ENCODE measurements around the gene CSRNP3.

The CSRNP3 gene

DNA sequence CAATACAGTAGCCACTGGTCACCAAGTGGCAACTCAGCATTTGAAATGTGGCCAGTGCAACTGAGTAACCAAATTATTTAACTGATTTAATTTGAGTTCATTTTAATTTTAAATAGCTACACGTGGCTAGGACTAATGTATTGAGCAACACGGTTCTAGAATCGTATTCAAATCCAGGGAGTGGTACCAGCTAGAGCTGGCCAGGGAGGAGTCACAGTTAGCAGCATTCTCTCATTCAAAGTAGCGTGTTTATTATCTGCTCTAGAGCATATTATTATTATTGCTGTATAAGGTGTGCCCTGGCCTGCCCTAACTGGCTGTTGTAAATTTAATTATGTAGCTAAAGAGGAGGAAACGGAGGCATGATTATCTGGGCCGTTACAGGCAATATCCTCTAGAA, 231.6 kb downstream of the CSRNP3 start:
- H3K27ac ChIP-seq (ENCODE audit: insufficient read depth, low read length, poor library complexity, severe bottlenecking): no peak overlapping the region

DNA sequence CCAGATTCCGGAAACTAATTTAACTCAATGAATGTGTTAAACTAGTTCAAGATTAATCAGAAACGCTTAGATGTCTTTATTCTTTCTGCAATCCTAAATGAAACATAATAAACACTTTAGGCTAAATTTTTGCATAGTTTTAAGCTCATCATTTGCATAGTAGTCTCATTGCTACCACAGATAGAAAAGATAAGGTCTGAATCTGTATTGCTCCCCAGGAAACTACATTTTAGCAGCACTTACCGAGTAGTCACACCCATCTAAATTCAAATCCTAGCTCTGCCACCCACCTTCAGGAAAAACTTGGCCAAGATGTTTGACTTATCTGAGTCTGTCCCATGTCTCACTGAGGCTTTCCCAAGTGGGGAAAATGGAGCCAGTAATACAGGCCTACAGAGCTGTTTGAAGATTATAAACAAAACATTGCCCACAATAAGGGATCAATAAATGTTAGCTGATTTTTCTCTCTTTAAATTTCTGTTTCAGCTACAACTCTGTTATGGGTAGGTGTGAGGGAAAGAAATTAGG, 237.5 kb downstream of the CSRNP3 start:
- no peak for DNase-seq
- H3K4me1 ChIP-seq (ENCODE audit: control insufficient read depth, insufficient read depth, low read length, poor library complexity, severe bottlenecking): no peaks in the 10 kb centered on the region
- H3K4me3 ChIP-seq (ENCODE audit: insufficient read depth, low read depth, low read length, poor library complexity, severe bottlenecking): no peak overlapping the region
- H3K27ac ChIP-seq (ENCODE audit: insufficient read depth, low read length, poor library complexity, severe bottlenecking): no peak overlapping the region
- no peaks in the 10 kb centered on the region for H3K9me3 ChIP-seq (ENCODE audit: control insufficient read depth, low read length)
- H3K27me3 ChIP-seq (replicated peaks; ENCODE audit: control insufficient read depth, insufficient read depth, low read length, poor library complexity, severe bottlenecking): no peaks in the 10 kb centered on the region
- H3K36me3 ChIP-seq (ENCODE audit: control insufficient read depth, insufficient read depth, low read length): no peaks in the 10 kb centered on the region

More for the DNA sequence above, 231.6 kb downstream of the CSRNP3 start:
- no peaks in the 10 kb centered on the region for H3K9me3 ChIP-seq (ENCODE audit: control insufficient read depth, low read length)
- DNase-seq: no peak
- H3K27me3 ChIP-seq (replicated peaks; ENCODE audit: control insufficient read depth, insufficient read depth, low read length, poor library complexity, severe bottlenecking): no peaks in the 10 kb centered on the region
- H3K4me3 ChIP-seq (ENCODE audit: insufficient read depth, low read depth, low read length, poor library complexity, severe bottlenecking): no peak overlapping the region
- H3K4me1 ChIP-seq (ENCODE audit: control insufficient read depth, insufficient read depth, low read length, poor library complexity, severe bottlenecking): no peaks in the 10 kb centered on the region
- H3K36me3 ChIP-seq (ENCODE audit: control insufficient read depth, insufficient read depth, low read length): no peaks in the 10 kb centered on the region

DNA sequence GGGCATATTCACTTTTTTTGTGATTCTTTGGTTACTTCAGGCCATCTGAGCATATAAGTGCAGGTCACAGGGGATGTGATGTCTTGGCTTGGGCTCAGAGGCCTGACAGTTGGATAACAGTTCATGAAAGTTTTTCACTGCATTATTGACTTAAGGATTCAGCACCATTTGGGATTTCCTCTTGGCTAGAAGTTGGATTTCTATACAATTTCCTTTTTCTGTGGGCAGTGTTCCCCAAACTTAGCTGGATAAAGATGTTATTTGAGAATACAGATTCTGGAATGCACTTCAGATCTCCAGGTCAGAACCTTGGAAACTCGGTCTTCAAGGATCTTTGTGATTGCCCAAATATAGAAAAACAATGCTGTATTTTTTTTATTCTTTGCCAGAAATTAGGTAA, 246.6 kb downstream of the CSRNP3 start:
- H3K4me1 ChIP-seq (ENCODE audit: control insufficient read depth, insufficient read depth, low read length, poor library complexity, severe bottlenecking): no peaks in the 10 kb centered on the region
- H3K9me3 ChIP-seq (ENCODE audit: control insufficient read depth, low read length): no peaks in the 10 kb centered on the region
- no peak overlapping the region for H3K4me3 ChIP-seq (ENCODE audit: insufficient read depth, low read depth, low read length, poor library complexity, severe bottlenecking)
- H3K27ac ChIP-seq (ENCODE audit: insufficient read depth, low read length, poor library complexity, severe bottlenecking): no peak overlapping the region
- no peak for DNase-seq
- H3K36me3 ChIP-seq (ENCODE audit: control insufficient read depth, insufficient read depth, low read length): no peaks in the 10 kb centered on the region
- no peaks in the 10 kb centered on the region for H3K27me3 ChIP-seq (replicated peaks; ENCODE audit: control insufficient read depth, insufficient read depth, low read length, poor library complexity, severe bottlenecking)

DNA sequence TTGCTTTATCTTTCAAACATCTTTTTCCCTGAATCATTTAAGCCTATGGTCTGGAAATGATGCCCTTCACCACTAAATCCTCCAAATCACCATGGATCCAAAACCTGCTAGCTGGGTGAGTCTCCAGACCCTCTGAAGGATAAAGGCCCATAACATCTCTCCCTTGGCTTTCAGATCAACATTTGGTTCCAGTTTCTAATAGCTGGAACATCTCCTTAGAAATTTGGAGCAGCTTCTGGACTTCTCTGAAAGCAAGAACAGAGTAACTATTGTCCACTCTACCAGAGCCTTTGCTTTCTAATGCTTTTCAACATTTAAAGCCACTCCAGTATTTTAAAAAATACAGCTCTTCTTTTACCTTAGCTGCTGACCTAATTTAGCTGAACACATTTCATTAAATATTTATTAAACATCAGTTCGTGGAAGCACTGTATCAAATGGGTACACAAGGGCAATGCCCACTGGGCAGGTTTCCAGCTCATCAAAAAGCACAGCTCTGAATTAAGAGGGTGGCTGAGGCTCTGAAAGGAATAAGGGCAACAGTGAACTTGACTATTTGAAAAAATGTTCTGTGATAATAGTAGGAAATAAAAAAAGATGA, 249.2 kb downstream of the CSRNP3 start:
- DNase-seq: no peak
- Histone ChIP-seq H3K27me3 (replicated peaks; ENCODE audit: control insufficient read depth, insufficient read depth, low read length, poor library complexity, severe bottlenecking) (no peaks in the 10 kb centered on the region), H3K4me1 (ENCODE audit: control insufficient read depth, insufficient read depth, low read length, poor library complexity, severe bottlenecking) (no peaks in the 10 kb centered on the region), H3K36me3 (ENCODE audit: control insufficient read depth, insufficient read depth, low read length) (no peaks in the 10 kb centered on the region), H3K27ac (ENCODE audit: insufficient read depth, low read length, poor library complexity, severe bottlenecking) (no peak overlapping the region), H3K9me3 (ENCODE audit: control insufficient read depth, low read length) (no peaks in the 10 kb centered on the region), H3K4me3 (ENCODE audit: insufficient read depth, low read depth, low read length, poor library complexity, severe bottlenecking) (no peak overlapping the region)

DNA sequence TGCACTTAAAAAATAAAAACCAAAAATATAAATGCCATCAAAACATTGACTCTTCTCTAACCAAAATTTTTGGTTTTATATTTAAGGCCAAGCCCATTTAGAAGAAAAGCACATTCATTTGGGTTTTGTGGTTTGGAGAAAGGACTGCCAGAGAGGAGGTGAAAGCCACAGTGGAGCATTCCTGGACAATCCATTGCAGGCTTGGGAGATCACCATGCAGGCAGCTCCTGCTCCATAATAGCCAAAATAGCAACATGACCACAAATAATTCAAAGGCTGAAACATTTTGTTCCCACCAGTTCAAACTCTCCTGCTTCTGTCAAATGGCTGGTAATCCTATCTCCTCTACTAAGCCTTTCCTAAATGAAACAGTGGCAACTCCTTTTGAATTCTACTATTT, 251.0 kb downstream of the CSRNP3 start:
- H3K9me3 ChIP-seq (ENCODE audit: control insufficient read depth, low read length): no peaks in the 10 kb centered on the region
- H3K27ac ChIP-seq (ENCODE audit: insufficient read depth, low read length, poor library complexity, severe bottlenecking): no peak overlapping the region
- H3K36me3 ChIP-seq (ENCODE audit: control insufficient read depth, insufficient read depth, low read length): no peaks in the 10 kb centered on the region
- no peak overlapping the region for H3K4me3 ChIP-seq (ENCODE audit: insufficient read depth, low read depth, low read length, poor library complexity, severe bottlenecking)
- no peak for DNase-seq
- H3K4me1 ChIP-seq (ENCODE audit: control insufficient read depth, insufficient read depth, low read length, poor library complexity, severe bottlenecking): no peaks in the 10 kb centered on the region
- no peaks in the 10 kb centered on the region for H3K27me3 ChIP-seq (replicated peaks; ENCODE audit: control insufficient read depth, insufficient read depth, low read length, poor library complexity, severe bottlenecking)

DNA sequence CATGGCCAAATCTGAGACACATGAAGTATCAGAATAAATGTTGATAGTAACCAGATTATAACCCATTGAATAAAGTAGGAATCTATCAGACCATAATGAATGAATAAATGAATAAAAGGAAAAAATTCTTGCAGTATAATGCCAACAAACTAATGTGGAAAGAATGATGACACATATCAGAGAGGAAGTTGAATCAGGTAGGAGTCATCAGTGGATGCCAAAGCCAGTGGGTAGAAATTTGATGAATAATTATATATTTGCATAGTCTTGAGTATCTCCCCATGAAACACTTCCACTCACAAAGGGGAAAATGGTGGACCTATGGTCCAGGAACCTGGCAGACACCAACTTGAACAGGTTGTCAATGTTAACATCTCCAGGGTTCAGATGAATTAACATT, 255.9 kb downstream of the CSRNP3 start:
- no peak for DNase-seq
- Histone ChIP-seq H3K4me3 (ENCODE audit: insufficient read depth, low read depth, low read length, poor library complexity, severe bottlenecking) (no peak overlapping the region), H3K36me3 (ENCODE audit: control insufficient read depth, insufficient read depth, low read length) (no peaks in the 10 kb centered on the region), H3K27me3 (replicated peaks; ENCODE audit: control insufficient read depth, insufficient read depth, low read length, poor library complexity, severe bottlenecking) (no peaks in the 10 kb centered on the region), H3K4me1 (ENCODE audit: control insufficient read depth, insufficient read depth, low read length, poor library complexity, severe bottlenecking) (no peaks in the 10 kb centered on the region), H3K9me3 (ENCODE audit: control insufficient read depth, low read length) (no peaks in the 10 kb centered on the region), H3K27ac (ENCODE audit: insufficient read depth, low read length, poor library complexity, severe bottlenecking) (no peak overlapping the region)
